Measurements from ENCODE around the gene MCUB.
"Not testable (repeated sequence)": the region's sequence is repeated elsewhere in the genome, so short reads cannot be mapped to it uniquely, and the experiment has no call there.

The MCUB gene

GRCh38 chr4:109678925-109679324, 118.9 kb downstream of the MCUB start:
- not testable (repeated sequence) for DNase-seq (ENCODE audit: low read depth in 2 of 2)

- DNase-seq (ENCODE audit: low read depth in 2 of 2): no peak
Measured at GRCh38 chr4:109682875-109683274, 122.8 kb downstream of the MCUB start.

GRCh38 chr4:109683621-109684253, 123.7 kb downstream of the MCUB start:
- DNase-seq (ENCODE audit: low read depth in 2 of 2): no peak

GRCh38 chr4:109684727-109685126, 124.7 kb downstream of the MCUB start:
- DNase-seq (ENCODE audit: low read depth in 2 of 2): no peak

GRCh38 chr4:109690690-109691410, 130.8 kb downstream of the MCUB start:
- DNase-seq (ENCODE audit: low read depth in 2 of 2): no peak

- DNase-seq (ENCODE audit: low read depth in 2 of 2): no peak
Measured at GRCh38 chr4:109691411-109691920, 131.4 kb downstream of the MCUB start.

GRCh38 chr4:109698656-109699055, 138.6 kb downstream of the MCUB start:
- DNase-seq (ENCODE audit: low read depth in 2 of 2): no peak

- DNase-seq (ENCODE audit: low read depth in 2 of 2): no peak
Measured at GRCh38 chr4:109699553-109700225, 139.6 kb downstream of the MCUB start.

GRCh38 chr4:109701566-109702410, 141.7 kb downstream of the MCUB start:
- no peak for DNase-seq (ENCODE audit: low read depth in 2 of 2)

- peak; percentile 39 to 51 for DNase-seq (ENCODE audit: low read depth in 2 of 2)
Measured at GRCh38 chr4:109702950-109703663, 143.1 kb downstream of the MCUB start, which contains the start of gene CASP6. CASP6 (minus strand) TSS chr4:109703445; CDS start chr4:109703395, 50 bp downstream.

GRCh38 chr4:109703664-109704361, 143.8 kb downstream of the MCUB start:
- no peak for DNase-seq (ENCODE audit: low read depth in 2 of 2)

GRCh38 chr4:109708435-109708834, 148.4 kb downstream of the MCUB start:
- DNase-seq (ENCODE audit: low read depth in 2 of 2): no peak

- DNase-seq (ENCODE audit: low read depth in 2 of 2): no peak
Measured at GRCh38 chr4:109708990-109709389, 148.9 kb downstream of the MCUB start.

- DNase-seq (ENCODE audit: low read depth in 2 of 2): no peak
Measured at GRCh38 chr4:109713500-109713899, 153.5 kb downstream of the MCUB start.

GRCh38 chr4:109718759-109719158, 158.7 kb downstream of the MCUB start:
- DNase-seq (ENCODE audit: low read depth in 2 of 2): no peak

GRCh38 chr4:109719604-109720003, 159.6 kb downstream of the MCUB start:
- DNase-seq (ENCODE audit: low read depth in 2 of 2): no peak

- no peak for DNase-seq (ENCODE audit: low read depth in 2 of 2)
Measured at GRCh38 chr4:109721033-109721432, 161.0 kb downstream of the MCUB start.

- no peak for DNase-seq (ENCODE audit: low read depth in 2 of 2)
Measured at GRCh38 chr4:109722357-109722756, 162.3 kb downstream of the MCUB start.

GRCh38 chr4:109723110-109723509, 163.1 kb downstream of the MCUB start:
- DNase-seq (ENCODE audit: low read depth in 2 of 2): no peak

- DNase-seq (ENCODE audit: low read depth in 2 of 2): no peak
Measured at GRCh38 chr4:109728385-109728784, 168.3 kb downstream of the MCUB start.

All from stimulated activated CD4-positive, alpha-beta T cell treated with anti-CD3 and anti-CD28 coated beads, Interleukin-12 subunit alpha, Interleukin-12 subunit beta, amount 100 ng/mL, for 24 hours (primary cell).